ENCODE results near the gene HDAC8. TPM values are rescaled to one million over a fixed set of nuclear protein-coding genes. Genes with fewer than 3 reads are reported as not detected.
"Not testable (repeated sequence)": the region's sequence is repeated elsewhere in the genome, so short reads cannot be mapped to it uniquely, and the experiment has no call there.

HDAC8 gene
- polyA plus RNA-seq, 1 experiment, result 14.9 TPM

DNA sequence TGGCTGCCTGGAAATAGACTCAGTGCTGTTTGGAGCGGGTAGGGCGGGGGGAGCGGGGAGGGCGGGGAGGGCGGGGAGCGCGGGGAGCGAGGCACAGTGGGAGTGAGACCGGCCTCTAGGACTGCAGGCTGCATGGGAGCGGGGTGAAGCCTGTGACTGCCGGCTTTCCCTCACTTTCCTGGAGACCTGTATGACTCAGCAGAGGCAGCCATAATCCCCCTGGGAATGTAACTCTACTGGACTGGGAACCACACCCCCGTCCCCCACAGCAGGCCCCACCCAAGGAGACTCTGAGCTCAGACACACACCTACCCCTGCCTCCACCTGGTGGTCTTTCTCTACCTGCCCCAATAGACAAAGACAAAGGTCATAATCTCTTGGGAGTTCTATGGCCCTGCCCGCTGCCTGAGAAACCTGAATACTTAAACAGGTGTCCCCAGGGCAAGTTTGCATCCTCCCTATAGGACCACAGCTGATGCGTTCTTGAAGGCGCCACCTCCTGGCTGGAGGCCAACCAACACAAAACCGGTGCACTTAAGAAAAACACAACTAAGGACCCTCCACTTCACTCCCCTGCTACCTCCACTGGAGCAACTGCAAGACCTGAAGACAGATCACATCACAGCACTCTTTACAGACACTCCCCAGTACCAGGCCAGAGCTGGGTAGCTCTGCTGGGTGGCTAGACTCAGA, 18.0 kb downstream of the HDAC8 start:
- no peak for DNase-seq (ENCODE audit: low read depth)
- TF ChIP-seq, protein P1, sequence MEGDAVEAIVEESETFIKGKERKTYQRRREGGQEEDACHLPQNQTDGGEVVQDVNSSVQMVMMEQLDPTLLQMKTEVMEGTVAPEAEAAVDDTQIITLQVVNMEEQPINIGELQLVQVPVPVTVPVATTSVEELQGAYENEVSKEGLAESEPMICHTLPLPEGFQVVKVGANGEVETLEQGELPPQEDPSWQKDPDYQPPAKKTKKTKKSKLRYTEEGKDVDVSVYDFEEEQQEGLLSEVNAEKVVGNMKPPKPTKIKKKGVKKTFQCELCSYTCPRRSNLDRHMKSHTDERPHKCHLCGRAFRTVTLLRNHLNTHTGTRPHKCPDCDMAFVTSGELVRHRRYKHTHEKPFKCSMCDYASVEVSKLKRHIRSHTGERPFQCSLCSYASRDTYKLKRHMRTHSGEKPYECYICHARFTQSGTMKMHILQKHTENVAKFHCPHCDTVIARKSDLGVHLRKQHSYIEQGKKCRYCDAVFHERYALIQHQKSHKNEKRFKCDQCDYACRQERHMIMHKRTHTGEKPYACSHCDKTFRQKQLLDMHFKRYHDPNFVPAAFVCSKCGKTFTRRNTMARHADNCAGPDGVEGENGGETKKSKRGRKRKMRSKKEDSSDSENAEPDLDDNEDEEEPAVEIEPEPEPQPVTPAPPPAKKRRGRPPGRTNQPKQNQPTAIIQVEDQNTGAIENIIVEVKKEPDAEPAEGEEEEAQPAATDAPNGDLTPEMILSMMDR (IDR thresholded peaks at IDR 0.05; ENCODE audit: insufficient read depth, low read depth, low read length), result no peak
- Histone ChIP-seq H3K4me3 (ENCODE audit: low read depth, low read length) (no peak overlapping the region), H3K36me3 (ENCODE audit: control insufficient read depth, insufficient read depth, low read length) (no peaks in the 10 kb centered on the region), H3K27me3 (ENCODE audit: control insufficient read depth, insufficient read depth, low read length) (no peaks in the 10 kb centered on the region)
- CTCF ChIA-PET, result no interaction called here
- POLR2A ChIA-PET, result no interaction called here

DNA sequence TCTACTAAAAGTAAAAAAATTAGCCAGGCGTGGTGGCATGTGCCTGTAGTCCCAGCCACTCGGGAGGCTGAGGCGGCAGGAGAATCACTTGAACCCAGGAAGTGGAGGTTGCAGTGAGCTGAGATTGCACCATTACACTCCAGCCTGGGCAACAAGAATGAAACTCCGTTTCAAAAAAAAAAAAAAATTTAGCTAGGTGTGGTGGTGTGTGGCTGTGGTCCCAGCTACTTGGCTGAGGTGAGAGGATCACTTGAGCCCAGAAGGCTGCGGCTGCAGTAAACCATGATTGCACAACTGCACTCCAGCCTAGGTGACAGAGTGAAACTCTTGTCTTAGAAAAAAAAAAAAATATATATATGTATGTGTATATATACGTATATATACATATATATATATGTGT, 20.2 kb downstream of the HDAC8 start:
- DNase-seq (ENCODE audit: low read depth); POLR2A ChIA-PET; H3K27me3 ChIP-seq (ENCODE audit: control insufficient read depth, insufficient read depth, low read length); H3K36me3 ChIP-seq (ENCODE audit: control insufficient read depth, insufficient read depth, low read length); H3K4me3 ChIP-seq (ENCODE audit: low read depth, low read length): not testable (repeated sequence)
- CTCF ChIA-PET, result interaction anchor here (0.6 kb wide), 1 partner anchor 341 kb away, joined by 3 read pairs; no protein-coding TSS in a partner anchor

DNA sequence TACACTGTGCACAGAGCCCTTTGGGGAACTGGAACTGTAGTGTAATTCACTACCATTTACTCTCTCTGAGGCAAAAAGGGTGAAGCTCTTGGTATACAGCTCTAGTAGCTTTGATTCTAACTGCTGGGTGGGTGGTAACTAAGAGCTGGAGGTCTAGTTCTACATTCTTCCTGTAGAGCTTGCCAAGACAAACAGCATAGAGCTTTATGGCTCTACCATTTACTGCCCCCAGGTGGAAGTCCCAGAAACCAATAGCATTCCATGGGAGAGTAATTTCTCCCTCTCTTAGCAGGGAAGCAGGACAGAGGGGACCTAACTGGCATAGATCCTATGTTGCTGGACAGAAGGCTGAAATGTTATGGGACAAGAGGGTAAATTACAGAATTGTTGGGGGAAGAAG, 26.7 kb downstream of the HDAC8 start:
- ChIA-PET CTCF (interaction anchor here (0.6 kb wide), 1 partner anchor 1788 kb away, joined by 3 read pairs; no protein-coding TSS in a partner anchor), POLR2A (no interaction called here)
- H3K36me3 ChIP-seq (ENCODE audit: control insufficient read depth, insufficient read depth, low read length), result no peaks in the 10 kb centered on the region
- no peak for DNase-seq (ENCODE audit: low read depth)
- no peaks in the 10 kb centered on the region for H3K27me3 ChIP-seq (ENCODE audit: control insufficient read depth, insufficient read depth, low read length)
- no peak overlapping the region for H3K4me3 ChIP-seq (ENCODE audit: low read depth, low read length)
- TF ChIP-seq, protein P1 (IDR thresholded peaks at IDR 0.05; ENCODE audit: insufficient read depth, low read depth, low read length), result no peak

DNA sequence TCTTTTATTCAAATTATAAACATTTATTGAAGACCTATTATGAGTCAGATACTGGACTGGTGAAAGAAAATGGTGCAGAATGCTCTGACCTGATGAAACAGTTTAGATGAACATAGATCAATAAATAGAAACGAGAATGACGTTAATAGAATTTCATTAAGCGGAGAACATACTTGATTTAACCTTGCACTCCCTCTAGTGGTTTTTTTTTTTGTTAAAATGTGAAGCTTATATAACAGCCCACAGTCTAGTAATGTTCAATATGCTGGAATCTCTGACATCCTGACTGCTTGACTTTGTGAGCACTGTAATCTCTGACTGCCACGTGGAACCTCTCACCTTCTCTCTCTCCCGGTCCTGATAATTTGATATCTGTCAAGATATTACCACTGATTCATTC, 32.3 kb downstream of the HDAC8 start:
- no peak overlapping the region for H3K4me3 ChIP-seq (ENCODE audit: low read depth, low read length)
- TF ChIP-seq, protein P1 (IDR thresholded peaks at IDR 0.05; ENCODE audit: insufficient read depth, low read depth, low read length), result peak; percentile 19; the same call in 1 of the 2 replicates
- H3K27me3 ChIP-seq (ENCODE audit: control insufficient read depth, insufficient read depth, low read length), result no peaks in the 10 kb centered on the region
- H3K36me3 ChIP-seq (ENCODE audit: control insufficient read depth, insufficient read depth, low read length), result no peaks in the 10 kb centered on the region
- ChIA-PET CTCF (no interaction called here), POLR2A (interaction anchor here (0.6 kb wide), 1 partner anchor 273 kb away, joined by 3 read pairs; no protein-coding TSS in a partner anchor)
- peak; percentile 1 for DNase-seq (ENCODE audit: low read depth)

DNA sequence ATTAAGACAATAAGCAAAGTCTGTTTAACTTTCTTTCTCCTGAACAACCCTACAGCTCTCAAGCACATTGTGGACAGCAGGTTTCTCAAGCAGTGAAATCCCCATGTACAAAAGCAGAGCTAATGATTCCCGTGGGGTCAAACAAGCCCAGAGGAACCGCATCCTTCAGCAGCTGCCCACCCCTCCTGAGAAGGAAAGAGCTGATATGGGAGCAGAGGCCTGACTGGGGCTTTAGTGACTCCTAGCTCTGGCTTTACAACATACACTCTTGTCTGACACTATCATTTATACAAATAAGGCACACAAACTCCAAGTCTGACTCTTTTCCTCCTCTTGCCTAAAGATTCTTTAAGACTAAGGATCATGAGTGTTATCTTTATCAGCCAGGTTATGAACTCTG, 32.8 kb downstream of the HDAC8 start:
- ChIA-PET POLR2A (no interaction called here), CTCF (interaction anchor here (0.6 kb wide), 1 partner anchor 413 kb away, joined by 3 read pairs; no protein-coding TSS in a partner anchor)
- TF ChIP-seq, protein P1 (IDR thresholded peaks at IDR 0.05; ENCODE audit: insufficient read depth, low read depth, low read length), result no peak

DNA sequence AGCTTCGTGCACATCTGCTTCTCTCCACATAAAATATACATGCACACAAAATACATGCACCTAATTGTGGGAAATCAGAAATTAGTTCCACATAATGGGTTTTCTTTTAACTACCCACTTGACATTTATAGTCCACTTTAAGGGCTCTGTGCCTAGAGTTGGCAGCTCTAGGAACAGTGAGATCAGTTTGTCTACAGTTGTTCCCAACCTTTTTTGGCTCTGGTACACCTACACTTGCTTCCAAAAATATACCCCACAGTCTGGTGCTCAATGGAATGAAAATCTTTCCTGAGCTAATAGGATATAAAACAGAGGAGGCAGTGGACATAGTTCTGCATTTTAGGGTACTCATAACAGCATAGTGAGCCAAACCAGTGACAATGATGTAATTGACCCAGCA, 36.1 kb downstream of the HDAC8 start:
- ChIA-PET POLR2A (no interaction called here), CTCF (interaction anchor here (1.1 kb wide), 1 partner anchor 291 kb away, joined by 6 read pairs; no protein-coding TSS in a partner anchor)
- Histone ChIP-seq H3K4me3 (ENCODE audit: low read depth, low read length) (no peak overlapping the region), H3K36me3 (ENCODE audit: control insufficient read depth, insufficient read depth, low read length) (no peaks in the 10 kb centered on the region), H3K27me3 (ENCODE audit: control insufficient read depth, insufficient read depth, low read length) (no peaks in the 10 kb centered on the region)
- TF ChIP-seq, protein P1 (IDR thresholded peaks at IDR 0.05; ENCODE audit: insufficient read depth, low read depth, low read length), result no peak
- DNase-seq (ENCODE audit: low read depth), result no peak

More for the DNA sequence above, 32.8 kb downstream of the HDAC8 start:
- Histone ChIP-seq H3K4me3 (ENCODE audit: low read depth, low read length) (no peak overlapping the region), H3K36me3 (ENCODE audit: control insufficient read depth, insufficient read depth, low read length) (no peaks in the 10 kb centered on the region), H3K27me3 (ENCODE audit: control insufficient read depth, insufficient read depth, low read length) (no peaks in the 10 kb centered on the region)
- no peak for DNase-seq (ENCODE audit: low read depth)
